ENCODE results near the gene PRELID2.

DNA sequence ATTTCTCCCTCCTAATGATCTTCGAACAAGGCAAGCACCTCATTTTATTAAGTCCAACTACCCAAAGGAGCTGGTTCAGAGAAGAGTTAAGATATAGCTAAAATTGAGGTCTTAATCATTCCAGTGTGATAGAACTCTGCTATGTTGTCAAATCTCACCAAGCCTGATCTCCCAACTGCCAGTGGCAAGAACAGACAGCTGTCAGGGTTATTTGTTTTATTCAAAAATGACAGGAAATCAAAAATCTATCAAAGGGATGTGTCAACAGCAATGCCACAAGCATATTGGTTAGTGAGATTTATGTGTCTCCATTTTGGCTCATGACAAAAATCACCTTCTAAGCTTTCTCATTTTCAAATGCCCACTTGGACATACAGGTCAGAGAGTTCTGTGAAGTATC lies 74.5 kb downstream of the PRELID2 start:
- TF ChIP-seq POLR2AphosphoS5 (IDR thresholded peaks at IDR 0.05; ENCODE audit: low read depth, low read length): no peak
- TF ChIP-seq TAF1 (IDR thresholded peaks at IDR 0.05; ENCODE audit: borderline replicate concordance, insufficient read depth, low read length): no peak

All from PFSK-1 (cell line).